Epithelial cell of esophagus (primary cell): ENCODE data around the gene PKDREJ.

ENCODE experiments used
- DNase-seq: peaks from one replicate; pipeline ENCODE4 v3.0.0; 2010; ENCODE audit warnings: low read depth
- H3K4me3 ChIP-seq: 2 replicates; pipeline ENCODE4 v1.5.1; 2011; ENCODE audit warnings: mild to moderate bottlenecking, low read length, control low read depth
- CTCF ChIP-seq: IDR thresholded peaks from 2 replicates; pipeline ENCODE4 v1.5.1; 2011; ENCODE audit warnings: low read depth, mild to moderate bottlenecking, low read length, control low read depth, inconsistent platforms; ENCODE audit not compliant: insufficient read depth; ENCODE audit errors: missing control alignments

The PKDREJ gene

GRCh38 chr22:46299101-46299500 is 36.0 kb upstream of the PKDREJ start:
- no peak for DNase-seq
- no peak for TF ChIP-seq CTCF
- H3K4me3 ChIP-seq: no peak overlapping the region

GRCh38 chr22:46297151-46297812 is 34.1 kb upstream of the PKDREJ start:
- no peak for TF ChIP-seq CTCF
- peak; percentile 38 for DNase-seq
- peak overlapping the region; percentile 71 for H3K4me3 ChIP-seq

GRCh38 chr22:46296257-46297150 is 33.4 kb upstream of the PKDREJ start, which contains the start of gene GTSE1:
TSS of gene GTSE1 (plus strand) at chr22:46296870. CDS start at chr22:46297401, 531 bp downstream.
- peak; percentile 10 for TF ChIP-seq CTCF
- peak; percentile 97 for DNase-seq
- H3K4me3 ChIP-seq: peak within 1 kb of the TSS; percentile 71

GRCh38 chr22:46295277-46295971 is 32.3 kb upstream of the PKDREJ start:
- peak overlapping the region; percentile 71 for H3K4me3 ChIP-seq
- TF ChIP-seq CTCF: no peak

GRCh38 chr22:46294784-46295183 is 31.6 kb upstream of the PKDREJ start:
- no peak for DNase-seq
- TF ChIP-seq CTCF: no peak
- H3K4me3 ChIP-seq: no peak overlapping the region

More at GRCh38 chr22:46295277-46295971, 32.3 kb upstream of the PKDREJ start:
- no peak for DNase-seq

- TF ChIP-seq CTCF: no peak
- DNase-seq: no peak
- no peak overlapping the region for H3K4me3 ChIP-seq
Observed at GRCh38 chr22:46293577-46294260, 30.6 kb upstream of the PKDREJ start.
